Cardiac muscle cell (in vitro differentiated cells and primary cell): ENCODE results near the gene ASPRV1. TPM values are rescaled to one million over a fixed set of nuclear protein-coding genes. Genes with fewer than 3 reads are reported as not detected.

ENCODE experiments used
- DNase-seq, 2 donors: peaks; one replicate each; pipeline versions ENCODE4 v3.0.0 to v3.0.0-alpha.2; 2010 to 2017; ENCODE audit warnings: low read depth in 1 of 2, low spot score in 1 of 2
- H3K27ac ChIP-seq: fragments of 200-600 bp; sonication (generic); 2 replicates; pipeline ENCODE4 v1.5.1; 2016
- H3K27me3 ChIP-seq: fragments of 200-600 bp; sonication (generic); 2 replicates; pipeline ENCODE4 v1.6.0; 2016; ENCODE audit warnings: control low read depth
- H3K36me3 ChIP-seq: fragments of 200-600 bp; sonication (generic); 2 replicates; pipeline ENCODE4 v1.5.1; 2016; ENCODE audit warnings: control low read depth
- H3K4me1 ChIP-seq: fragments of 200-600 bp; sonication (generic); 2 replicates; pipeline ENCODE4 v1.8.1; 2017; ENCODE audit warnings: low read depth, mild to moderate bottlenecking, mixed run types
- H3K4me3 ChIP-seq: fragments of 200-600 bp; sonication (generic); 2 replicates; pipeline ENCODE4 v1.5.1; 2016; ENCODE audit warnings: mild to moderate bottlenecking
- H3K9me3 ChIP-seq: fragments of 200-600 bp; sonication (generic); 2 replicates; pipeline ENCODE4 v1.5.1; 2017; ENCODE audit warnings: low read depth, mild to moderate bottlenecking, control low read depth
- CTCF ChIP-seq: IDR thresholded peaks from 2 replicates; pipeline ENCODE4 v1.5.1; 2012; ENCODE audit warnings: low read depth, mild to moderate bottlenecking, low read length
- polyA plus RNA-seq: library from polyadenylated mRNA; unstranded; fragments of >200 nt; fragmentation: Nextera tagmentation; extraction: Ambion mirVana; gene quantifications from 2 replicates; pipeline ENCODE4 v1.2.1, GENCODE V29; 2016
- total RNA-seq: library from RNA; depleted of rRNA; stranded (reverse); fragments of >200 nt; gene quantifications from 2 replicates; pipeline ENCODE4 v1.2.3, GENCODE V29; 2016

ASPRV1 gene
- total and polyA plus RNA-seq, 2 experiments from 2014 or later: 3.8 to 4.2 TPM

- no peak overlapping the region for H3K4me3 ChIP-seq
- H3K36me3 ChIP-seq: no peaks in the 10 kb centered on the region
- no peaks in the 10 kb centered on the region for H3K4me1 ChIP-seq
- no peaks in the 10 kb centered on the region for H3K27me3 ChIP-seq
- TF ChIP-seq CTCF: no peak
- H3K27ac ChIP-seq: no peak overlapping the region
- no peak for DNase-seq
- no peaks in the 10 kb centered on the region for H3K9me3 ChIP-seq
These were observed 31.7 kb upstream of the ASPRV1 start for GRCh38 chr2:69993048-69993565.

GRCh38 chr2:69992310-69993047 is 31.0 kb upstream of the ASPRV1 start:
- TF ChIP-seq CTCF: no peak
- H3K4me1 ChIP-seq: no peaks in the 10 kb centered on the region
- no peaks in the 10 kb centered on the region for H3K9me3 ChIP-seq
- no peaks in the 10 kb centered on the region for H3K36me3 ChIP-seq
- no peak overlapping the region for H3K4me3 ChIP-seq
- DNase-seq: no peak
- H3K27me3 ChIP-seq: no peaks in the 10 kb centered on the region
- no peak overlapping the region for H3K27ac ChIP-seq

- no peak for DNase-seq
These were observed 28.1 kb upstream of the ASPRV1 start for GRCh38 chr2:69989441-69990105.

GRCh38 chr2:69989009-69989408 is 27.6 kb upstream of the ASPRV1 start:
- DNase-seq: no peak
- TF ChIP-seq CTCF: no peak
- Histone ChIP-seq H3K4me3 (no peak overlapping the region), H3K27me3 (no peaks in the 10 kb centered on the region), H3K36me3 (no peaks in the 10 kb centered on the region), H3K9me3 (no peaks in the 10 kb centered on the region), H3K27ac (no peak overlapping the region), H3K4me1 (no peaks in the 10 kb centered on the region)

More at GRCh38 chr2:69989441-69990105, 28.1 kb upstream of the ASPRV1 start:
- Histone ChIP-seq H3K9me3 (no peaks in the 10 kb centered on the region), H3K27ac (no peak overlapping the region), H3K4me3 (no peak overlapping the region), H3K4me1 (no peaks in the 10 kb centered on the region), H3K27me3 (no peaks in the 10 kb centered on the region), H3K36me3 (no peaks in the 10 kb centered on the region)
- no peak for TF ChIP-seq CTCF

GRCh38 chr2:69988086-69988635 is 26.7 kb upstream of the ASPRV1 start:
- H3K27ac ChIP-seq: no peak overlapping the region
- H3K9me3 ChIP-seq: no peaks in the 10 kb centered on the region
- no peaks in the 10 kb centered on the region for H3K4me1 ChIP-seq
- no peak for DNase-seq
- TF ChIP-seq CTCF: no peak
- H3K4me3 ChIP-seq: no peak overlapping the region
- no peaks in the 10 kb centered on the region for H3K36me3 ChIP-seq
- H3K27me3 ChIP-seq: no peaks in the 10 kb centered on the region
